GM21381 (cell line): Measurements from ENCODE around the gene ARHGEF9.

Source experiments
- ATAC-seq: cut with Tn5 transposase; IDR thresholded peaks from one replicate; pipeline ENCODE4 v1.9.1; 2021; ENCODE audit warnings: mild to moderate bottlenecking, moderate library complexity; ENCODE audit not compliant: unreplicated experiment

The ARHGEF9 gene

GRCh38 chrX:63746715-63747114 lies 38.3 kb downstream of the ARHGEF9 start:
- no peak for ATAC-seq

GRCh38 chrX:63746278-63746677 lies 38.7 kb downstream of the ARHGEF9 start:
- peak; percentile 90 for ATAC-seq

GRCh38 chrX:63744850-63745394 lies 40.1 kb downstream of the ARHGEF9 start:
- no peak for ATAC-seq

- ATAC-seq = no peak
Observed at GRCh38 chrX:63743596-63743995, 41.4 kb downstream of the ARHGEF9 start.

GRCh38 chrX:63740382-63740781 lies 44.6 kb downstream of the ARHGEF9 start:
- peak; percentile 79 for ATAC-seq

- ATAC-seq = no peak
Observed at GRCh38 chrX:63739885-63740284, 45.1 kb downstream of the ARHGEF9 start.

GRCh38 chrX:63738696-63739095 lies 46.3 kb downstream of the ARHGEF9 start:
- no peak for ATAC-seq

- ATAC-seq = no peak
Observed at GRCh38 chrX:63737131-63737921, 47.7 kb downstream of the ARHGEF9 start.

- ATAC-seq = no peak
Observed at GRCh38 chrX:63735882-63736281, 49.1 kb downstream of the ARHGEF9 start.

- no peak for ATAC-seq
Observed at GRCh38 chrX:63720293-63720692, 64.7 kb downstream of the ARHGEF9 start.

- ATAC-seq = no peak
Observed at GRCh38 chrX:63719633-63720032, 65.4 kb downstream of the ARHGEF9 start.

- peak; percentile 86 for ATAC-seq
Observed at GRCh38 chrX:63718010-63718694, 66.9 kb downstream of the ARHGEF9 start.

GRCh38 chrX:63713526-63713925 lies 71.5 kb downstream of the ARHGEF9 start:
- ATAC-seq = no peak

GRCh38 chrX:63708801-63709200 lies 76.2 kb downstream of the ARHGEF9 start:
- no peak for ATAC-seq

- ATAC-seq = no peak
Observed at GRCh38 chrX:63702556-63702955, 82.5 kb downstream of the ARHGEF9 start.

GRCh38 chrX:63686878-63687714 lies 97.9 kb downstream of the ARHGEF9 start:
- ATAC-seq = peak; percentile 54

- no peak for ATAC-seq
Observed at GRCh38 chrX:63680423-63680822, 104.6 kb downstream of the ARHGEF9 start.

- no peak for ATAC-seq
Observed at GRCh38 chrX:63679432-63679831, 105.6 kb downstream of the ARHGEF9 start.

GRCh38 chrX:63675716-63676115 lies 109.3 kb downstream of the ARHGEF9 start:
- no peak for ATAC-seq

- ATAC-seq = no peak
Observed at GRCh38 chrX:63673896-63674295, 111.1 kb downstream of the ARHGEF9 start.

- no peak for ATAC-seq
Observed at GRCh38 chrX:63664741-63665140, 120.3 kb downstream of the ARHGEF9 start.
